Stimulated activated CD4-positive, alpha-beta T cell treated with anti-CD3 and anti-CD28 coated beads, Interleukin-4, amount 100 ng/mL, for 48 hours (primary cell): ENCODE measurements around the gene DENND4B.
A peak's percentile ranks its signal among the peaks of the same experiment; 100 is the strongest.

ENCODE experiments used
- DNase-seq, 2 donors: peaks; one replicate each; pipeline ENCODE4 v3.0.0-alpha.2; 2020; ENCODE audit warnings: low read depth in 2 of 2

DENND4B gene

DNA sequence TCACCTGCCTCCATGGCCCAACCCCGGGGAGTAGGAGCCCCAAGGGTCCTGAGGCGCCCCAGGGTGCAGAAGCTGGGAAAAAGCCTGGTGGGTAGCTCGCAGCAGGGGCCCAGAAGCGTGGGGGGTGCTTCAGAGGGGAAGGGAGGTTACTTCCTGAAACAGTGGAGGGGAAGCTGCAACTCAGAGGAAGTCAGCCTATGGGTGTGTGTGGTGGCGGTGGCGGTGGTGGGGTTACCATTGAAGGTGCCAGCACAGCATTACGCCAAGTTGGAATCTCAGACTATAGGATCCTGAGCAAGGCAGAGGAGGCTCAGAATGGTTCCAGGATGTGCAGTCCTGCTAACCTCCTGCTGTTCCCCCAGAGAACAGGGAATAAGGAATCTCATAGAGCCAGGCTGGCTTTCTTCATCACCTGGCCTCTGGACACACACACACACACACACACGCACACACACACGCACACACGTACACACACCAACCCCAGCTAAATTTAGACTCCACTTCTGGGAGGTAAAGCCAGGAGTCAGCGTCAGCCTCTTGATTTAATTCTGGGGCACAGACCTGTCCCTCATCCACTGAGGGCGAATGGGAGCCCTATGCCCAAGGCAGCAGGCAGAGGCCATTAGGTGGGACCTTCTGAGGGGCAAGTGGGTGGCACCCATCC is 1.3 kb downstream of the DENND4B start:
- DNase-seq = peak; percentile 60 to 62

DNA sequence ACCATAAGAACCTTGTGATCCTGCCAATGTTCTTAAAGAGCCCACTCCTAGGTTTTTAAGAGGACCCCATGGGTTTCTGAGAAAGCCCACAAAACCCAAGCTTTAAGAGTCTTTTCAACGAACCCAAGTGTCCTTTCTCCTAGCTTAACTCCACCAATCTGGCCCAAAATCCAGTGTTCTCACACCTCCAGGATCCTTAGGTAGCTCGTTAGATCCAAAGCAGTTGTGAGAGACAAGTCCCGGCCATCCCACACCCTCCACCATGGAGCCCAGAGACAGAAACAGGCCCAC is 1.7 kb downstream of the DENND4B start:
- DNase-seq = no peak

DNA sequence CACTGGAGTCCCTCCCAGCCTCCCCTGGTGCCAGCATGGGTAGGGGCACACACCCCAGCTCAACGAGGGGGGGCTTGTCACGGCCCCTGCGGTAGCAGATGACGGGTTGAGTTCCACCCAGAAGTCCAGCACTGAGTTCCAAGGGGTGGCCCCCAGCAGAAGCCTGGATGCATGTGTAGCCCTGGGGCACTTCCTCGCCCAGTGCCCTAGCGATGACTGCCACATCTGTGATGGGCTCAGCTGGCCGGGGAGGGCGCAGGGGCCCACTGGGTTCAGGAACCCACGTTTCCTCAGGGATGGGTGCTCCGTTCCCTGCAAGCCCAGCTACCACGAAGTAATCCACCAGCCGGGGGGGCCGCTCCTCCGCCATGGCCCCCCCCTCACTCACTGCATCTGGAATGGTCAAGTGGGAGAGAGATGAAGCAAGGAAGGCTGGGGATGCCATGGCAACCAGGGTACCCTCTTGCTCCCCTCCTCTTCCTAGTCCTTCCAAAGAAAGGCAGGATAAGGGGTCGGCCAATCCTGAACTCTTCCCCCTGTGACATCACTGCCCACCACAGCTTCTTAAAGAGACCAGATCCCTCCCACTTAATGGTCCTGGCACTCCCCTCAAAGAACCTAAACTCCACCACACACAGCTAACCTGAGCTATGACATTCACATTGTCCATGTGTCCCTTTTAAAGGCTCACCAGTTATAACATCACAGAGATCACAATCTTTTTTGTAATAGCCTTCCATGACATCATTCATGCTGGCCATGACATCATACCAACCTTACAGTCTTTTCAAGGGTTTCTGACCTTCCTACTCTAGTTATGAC is 2.3 kb downstream of the DENND4B start:
- no peak for DNase-seq

DNA sequence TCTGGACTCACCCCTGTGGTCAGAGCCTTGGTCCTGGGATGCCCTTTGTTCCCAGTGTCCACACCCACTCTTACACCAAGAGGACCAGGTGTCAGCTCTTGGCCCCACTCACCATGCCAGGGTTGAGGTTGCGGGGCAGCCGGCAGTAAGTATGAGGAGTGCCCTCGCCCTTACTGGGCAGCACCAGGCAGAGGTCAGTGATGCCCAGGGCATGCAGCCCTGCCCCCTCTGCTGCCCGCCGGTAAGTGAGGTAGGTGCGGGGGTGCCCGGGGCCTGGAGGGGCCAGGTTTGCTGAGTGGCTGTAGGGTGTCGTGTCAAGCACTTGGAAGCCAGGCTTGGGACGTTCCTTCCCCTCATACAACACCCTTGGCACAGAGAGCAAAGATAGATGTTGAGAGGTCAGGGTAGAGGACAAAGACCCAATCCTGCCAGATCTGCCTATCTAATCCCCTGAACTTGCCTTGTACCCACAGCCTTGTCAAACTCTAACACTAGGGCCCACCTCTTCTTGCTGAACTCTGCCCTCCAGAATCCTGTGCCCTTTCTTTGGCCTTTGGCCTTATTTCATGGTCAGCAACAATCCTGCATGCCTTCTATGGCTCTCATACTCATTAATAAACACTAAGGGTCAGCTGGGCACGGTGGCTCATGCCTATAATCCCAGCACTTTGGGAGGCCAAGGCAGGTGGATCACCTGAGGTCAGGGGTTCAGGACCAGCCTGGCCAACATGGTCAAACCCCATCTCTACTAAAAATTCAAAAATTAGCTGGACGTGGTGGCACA is 3.6 kb downstream of the DENND4B start:
- DNase-seq = no peak

DNA sequence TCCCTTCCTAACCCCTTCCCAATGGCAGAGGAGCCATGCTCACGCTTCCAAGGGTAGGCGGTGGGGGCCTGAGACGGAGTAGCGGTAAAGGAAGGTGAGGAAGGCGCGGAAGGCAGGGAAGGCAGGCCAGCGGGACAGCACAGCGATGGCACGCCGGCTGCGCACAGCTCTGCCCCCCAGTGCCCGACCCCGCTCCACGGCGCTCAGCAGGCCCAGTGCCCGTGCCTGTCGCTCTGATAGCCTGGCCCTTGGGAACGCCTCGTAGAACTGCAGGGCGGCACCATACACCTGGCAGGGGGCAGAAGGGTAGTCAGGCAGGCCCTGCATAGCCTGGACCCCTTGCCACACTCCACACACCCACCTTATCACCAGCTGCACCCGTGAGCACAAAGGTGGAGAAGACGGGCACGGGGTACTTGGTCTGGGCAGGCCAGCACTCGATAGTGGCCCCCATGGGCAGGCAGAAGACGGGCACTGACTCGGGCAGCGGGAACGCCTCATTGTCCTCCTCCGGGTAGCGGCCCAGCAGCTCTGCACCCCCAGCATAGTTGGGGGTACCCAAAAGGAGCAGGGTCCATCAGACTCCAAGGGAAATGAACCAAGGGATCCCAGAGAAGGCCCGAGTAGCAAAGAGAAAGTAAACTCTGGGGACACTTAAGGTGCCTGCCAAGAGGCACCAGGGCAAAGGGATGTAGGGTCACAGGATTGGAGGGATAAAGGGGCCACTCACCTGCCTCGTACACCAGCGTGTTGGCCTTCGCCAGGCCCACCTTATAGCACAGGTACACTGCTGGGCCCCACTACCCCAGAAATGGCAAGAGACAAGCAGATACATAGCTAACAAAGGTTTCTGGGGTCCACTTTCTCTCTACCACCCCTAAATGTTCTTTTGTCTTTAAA is 4.4 kb downstream of the DENND4B start:
- no peak for DNase-seq

DNA sequence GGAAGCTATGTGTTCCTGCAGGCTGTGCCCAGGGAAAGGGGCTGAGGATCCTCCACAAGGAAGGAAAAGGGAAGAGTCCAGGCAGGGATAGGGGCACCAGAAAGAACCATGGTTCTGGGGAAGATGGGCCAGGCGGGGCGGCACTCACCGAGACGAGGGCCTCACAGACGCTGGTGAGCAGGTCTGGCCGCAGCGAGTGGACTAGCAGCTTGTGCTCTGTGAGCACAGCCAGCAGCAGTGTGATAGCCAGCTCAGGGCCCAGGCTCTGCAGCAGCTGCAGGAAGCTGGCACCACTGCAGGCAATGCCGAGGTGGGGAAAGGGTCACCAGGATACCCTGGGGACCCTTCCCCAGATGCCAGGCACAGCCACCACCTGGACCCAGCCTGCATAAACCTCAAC is 5.8 kb downstream of the DENND4B start:
- no peak for DNase-seq

DNA sequence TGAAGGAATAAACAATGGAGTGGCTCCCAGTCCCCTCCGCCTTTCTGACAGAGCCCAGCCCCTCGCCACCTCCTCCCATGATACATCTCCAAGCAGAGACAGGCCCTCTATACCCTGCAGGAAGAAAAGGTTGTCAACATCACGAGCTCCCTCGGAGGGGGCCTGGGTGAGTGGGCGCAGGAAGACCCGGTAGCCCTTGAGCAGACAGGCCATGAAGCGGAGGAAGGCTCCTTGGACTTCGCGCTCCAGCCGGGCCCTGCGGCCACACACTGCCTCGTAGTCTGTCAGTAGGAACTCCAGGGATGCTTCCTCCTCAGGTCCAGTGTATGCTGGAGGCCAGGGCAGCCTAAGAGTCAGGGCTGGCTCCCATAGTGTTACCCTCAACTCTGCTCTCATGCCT is 7.0 kb downstream of the DENND4B start:
- no peak for DNase-seq

DNA sequence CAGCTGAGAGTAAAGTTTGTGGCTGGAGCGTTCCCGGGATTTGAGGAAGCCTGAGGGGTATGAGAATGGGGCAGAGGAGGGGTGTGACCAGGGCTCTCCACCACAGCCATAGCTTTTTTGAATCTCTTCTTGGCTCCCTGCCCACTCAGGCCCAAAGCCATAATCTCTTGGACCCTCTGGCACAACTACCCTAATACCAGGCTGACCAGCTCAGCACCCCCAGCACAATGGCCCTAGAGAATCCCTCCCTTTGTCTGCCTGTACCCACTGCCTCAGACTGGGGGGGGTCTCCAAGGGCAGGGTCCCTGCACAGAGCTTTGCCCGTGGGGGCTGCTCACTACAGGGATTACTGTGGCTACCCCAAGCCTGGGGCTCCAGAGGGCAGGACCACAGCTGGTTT is 7.5 kb downstream of the DENND4B start:
- DNase-seq = no peak

DNA sequence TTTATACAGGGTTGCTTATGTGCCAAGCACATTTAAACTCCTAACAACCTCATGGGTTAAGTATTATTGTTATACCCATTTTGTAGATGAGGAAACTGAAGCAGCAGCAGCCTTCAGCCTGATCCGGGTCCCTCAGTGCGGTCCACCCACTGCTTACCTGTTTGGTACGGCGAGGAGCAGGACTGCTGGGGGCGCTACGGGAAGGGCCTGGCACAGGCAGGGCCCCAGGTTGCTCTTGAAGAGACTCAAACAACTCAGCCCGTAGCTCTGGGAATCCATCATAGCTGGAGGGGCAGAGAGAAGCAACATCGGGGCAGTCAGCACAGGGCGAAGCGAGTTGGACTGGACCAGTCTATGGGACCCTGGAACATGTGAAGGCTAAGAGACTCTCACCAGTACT is 9.2 kb downstream of the DENND4B start:
- no peak for DNase-seq

DNA sequence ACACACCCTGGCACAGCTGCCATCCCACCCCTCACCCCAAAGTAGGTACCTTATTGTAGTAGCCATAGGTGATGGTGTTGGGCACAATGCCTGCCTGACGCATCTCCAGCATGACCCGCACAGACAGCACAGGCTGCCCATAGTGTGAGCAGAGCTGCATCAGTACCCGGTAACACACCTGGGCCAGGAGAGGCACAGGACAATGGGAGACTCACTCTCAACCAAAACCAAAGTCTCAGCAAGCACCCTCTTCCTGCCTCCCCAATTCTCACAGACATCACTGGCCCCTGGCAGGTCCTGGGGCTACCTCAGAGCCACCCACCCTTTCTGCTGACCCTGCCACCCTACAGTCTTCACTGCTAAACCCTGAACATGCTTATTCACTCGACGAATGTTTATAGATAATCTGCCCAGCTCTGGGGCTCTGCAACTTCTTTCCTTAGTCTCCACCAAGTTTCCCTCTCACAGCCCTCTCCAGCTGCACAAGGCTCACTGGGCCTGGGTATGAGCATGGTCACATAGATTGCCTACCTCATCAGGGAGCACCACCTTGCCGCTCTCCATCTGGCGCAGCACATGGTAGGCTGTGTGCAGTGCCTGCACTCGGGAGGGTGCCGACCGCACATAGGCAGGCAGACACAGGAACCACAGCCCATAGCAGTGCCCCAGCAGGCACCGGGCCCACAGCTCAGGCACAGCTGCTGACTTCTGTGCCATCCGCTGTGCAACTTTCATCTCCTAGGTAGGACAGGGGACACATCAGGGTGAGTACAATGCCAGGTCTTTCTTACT is 10.3 kb downstream of the DENND4B start:
- no peak for DNase-seq

DNA sequence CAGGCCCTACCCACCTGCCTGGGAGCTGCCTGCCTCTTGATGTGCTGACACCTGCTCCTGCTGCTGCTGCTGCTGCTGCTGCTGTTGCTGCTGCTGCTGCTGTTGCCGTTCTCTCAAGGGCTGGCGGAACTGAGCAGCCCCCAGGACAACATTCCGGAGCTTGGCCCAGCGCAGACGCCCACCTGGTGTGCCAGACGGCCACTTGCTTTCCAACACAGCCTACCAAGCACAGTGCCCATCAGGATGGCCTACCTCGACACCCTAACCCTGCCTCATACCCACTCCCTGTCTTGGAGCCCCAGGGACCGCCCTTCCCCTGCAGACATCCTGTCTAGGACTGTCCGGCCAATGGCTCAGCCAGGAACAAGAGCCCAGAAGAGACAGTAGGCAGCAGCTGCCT is 11.8 kb downstream of the DENND4B start:
- no peak for DNase-seq

DNA sequence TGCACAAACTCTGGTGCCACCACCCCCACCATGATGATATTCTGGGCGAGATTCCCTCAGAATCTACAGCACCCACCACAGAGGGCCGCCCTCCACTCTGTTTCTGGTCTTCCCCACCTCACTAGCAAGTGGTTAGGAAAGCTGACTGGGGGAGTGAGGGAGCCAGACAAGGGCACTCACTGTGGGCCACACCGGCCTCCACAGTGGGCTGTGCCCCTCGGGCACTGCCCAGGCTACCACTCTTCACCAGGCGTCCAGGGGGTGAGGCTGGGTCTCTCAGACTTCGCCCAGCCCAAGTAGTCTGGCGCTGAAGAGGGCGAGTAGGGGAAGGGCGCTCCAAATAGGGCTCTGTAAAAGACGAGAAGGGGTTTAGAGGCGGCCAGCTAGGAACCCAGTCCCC is 12.6 kb downstream of the DENND4B start:
- DNase-seq = no peak

DNA sequence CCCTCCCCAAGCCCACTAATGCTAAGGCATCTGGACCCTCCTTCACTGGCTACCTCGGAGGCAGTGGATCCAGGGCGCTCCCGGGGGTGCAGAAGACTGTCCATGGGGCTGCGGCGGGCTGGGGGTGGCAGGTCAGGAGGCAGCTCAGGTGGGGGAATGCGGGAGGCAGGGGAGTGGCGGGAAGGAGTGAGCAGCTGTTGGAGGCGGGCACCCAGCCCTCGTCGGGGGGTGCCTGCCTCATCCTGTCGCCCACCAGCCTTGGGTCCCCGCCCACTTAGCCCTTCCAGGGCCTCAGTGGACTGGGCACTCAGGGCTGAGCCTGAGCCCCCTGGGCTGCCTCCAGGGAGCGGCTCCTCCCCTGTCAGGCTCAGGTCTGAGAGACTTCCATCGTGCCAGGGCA is 13.1 kb downstream of the DENND4B start:
- no peak for DNase-seq

DNA sequence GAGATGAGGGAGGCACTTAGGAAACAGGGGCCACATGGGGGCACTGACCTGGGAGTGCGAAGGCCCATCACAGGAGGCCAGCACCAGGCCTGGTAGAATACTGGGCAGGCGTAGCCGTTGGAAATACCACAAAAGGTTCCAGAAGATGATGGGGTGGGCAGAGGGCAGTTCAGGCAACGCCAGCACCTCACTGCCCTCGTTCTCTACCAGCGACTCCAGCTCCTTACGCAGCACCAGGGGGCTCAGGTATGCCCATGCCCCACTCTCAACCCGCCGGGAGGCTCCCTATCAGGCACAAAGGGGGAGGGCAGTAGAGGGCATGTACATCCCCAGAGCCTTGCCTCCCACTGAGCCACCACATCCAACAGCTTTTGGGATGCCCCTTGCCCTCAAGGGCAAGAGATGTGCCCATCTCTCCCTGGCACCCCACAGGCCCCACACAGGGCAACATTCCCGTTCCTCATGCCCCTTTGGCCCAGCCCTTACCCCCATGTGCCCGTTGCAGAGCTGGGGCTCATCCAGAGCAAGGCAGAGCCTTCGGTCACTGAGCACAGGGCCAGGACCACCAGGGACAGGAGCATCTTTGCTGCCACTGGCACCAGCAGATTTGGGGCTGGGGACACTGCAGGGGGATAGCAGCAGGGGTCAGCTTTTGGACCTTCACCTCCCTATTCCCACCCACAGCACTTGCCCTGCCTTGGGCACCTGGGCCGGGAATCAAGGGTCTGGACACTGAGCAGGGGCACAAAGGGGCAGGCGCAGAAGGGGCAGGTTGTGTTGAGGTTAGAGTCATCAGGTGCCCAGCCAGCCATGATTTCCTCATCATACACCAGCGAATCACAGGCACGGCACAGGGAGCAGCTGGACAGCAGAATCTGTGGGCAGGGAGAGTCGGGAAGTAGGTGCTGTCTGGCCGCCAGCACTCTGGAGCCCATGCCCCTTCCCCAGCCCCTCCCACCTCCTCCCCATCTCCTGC is 14.1 kb downstream of the DENND4B start:
- DNase-seq = no peak

DNA sequence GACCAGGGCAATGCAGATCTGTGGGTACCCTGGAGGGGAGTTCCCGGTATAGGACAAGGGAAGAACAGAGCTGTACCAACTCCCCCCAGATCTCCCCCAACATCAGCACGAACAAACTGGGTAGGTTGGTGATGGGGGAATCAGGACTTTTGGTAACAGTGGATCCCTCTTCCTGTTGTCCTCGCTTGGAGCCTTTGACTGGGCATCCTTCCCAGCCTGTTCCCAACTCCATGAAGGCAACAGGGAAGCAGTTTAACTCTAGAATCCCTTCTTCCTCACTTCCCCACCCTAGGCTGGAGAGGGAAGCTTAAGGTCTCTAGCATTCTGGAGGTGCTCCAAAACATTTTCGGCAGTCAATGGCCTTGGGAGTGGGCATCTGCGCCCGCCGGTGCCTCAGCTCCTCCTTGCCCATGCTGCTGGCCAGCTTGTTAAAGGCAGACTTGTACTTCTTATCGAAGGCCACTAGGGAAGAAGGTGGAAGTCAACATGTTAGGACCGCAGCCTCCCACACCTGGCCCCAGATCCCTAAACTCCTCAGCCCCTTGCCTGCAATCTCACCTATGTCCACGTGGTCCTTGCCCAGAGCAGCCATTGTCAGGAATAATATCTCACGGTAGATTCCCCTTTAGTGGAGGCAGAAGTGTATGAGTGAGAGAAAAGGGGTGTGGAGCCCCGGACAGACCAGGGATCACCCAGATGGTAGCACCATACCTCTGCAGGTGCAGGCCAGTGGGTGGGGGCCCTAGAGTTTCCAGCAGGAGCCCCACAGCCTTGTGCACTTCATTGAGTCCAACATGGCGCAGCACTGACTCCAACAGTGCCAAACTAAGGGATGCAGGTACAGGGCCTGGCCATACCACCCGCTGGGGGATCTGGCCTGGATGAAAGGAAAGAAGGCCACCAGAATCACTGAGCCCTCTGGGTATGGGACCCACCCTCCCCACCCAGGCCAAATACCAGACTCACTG is 16.3 kb downstream of the DENND4B start:
- DNase-seq = no peak

DNA sequence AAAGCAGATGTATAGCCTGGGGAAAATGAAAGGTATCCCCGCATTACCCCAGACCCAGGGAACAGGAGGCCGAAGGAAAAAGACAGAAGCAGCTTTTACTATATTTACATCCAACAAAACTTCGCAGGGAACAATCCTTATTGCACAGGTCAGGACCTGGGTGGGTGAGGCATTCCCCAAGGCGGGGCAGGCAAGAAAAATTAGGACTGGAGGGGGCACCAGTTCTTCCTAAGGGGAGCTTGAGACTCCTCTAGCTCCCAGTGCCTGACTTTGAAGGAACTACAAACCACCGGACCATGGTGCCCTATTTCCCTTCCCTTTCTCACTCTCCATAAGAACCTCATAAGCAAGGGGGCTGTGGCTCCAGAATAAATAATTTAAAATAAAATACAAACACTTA is 17.1 kb downstream of the DENND4B start:
- DNase-seq = no peak

DNA sequence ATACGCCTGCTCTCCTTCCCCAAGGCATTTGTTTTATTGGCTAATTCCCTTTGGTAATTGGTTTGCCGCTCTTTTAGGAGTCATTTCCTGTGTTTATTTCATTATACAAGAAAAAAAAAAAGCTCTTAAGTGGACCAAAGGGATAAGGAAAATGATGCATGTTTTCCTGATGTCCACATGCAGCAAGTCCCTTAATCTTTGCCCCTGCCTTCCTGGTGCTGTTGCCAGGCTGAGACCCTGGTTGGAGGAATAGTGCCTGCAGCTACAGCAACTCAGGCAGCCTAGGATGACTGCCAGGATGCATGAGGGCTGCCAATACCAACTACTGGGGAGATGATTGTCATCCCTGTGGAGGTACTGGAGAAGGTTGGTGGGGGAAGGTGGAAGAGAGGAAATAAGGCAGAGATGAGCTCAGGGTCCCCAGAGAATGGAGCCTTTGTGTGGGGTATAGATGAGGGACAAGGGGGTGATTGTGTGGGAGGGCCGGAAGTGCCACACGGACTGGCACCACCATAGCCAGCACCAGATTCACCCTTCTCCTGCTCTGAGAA is 17.7 kb downstream of the DENND4B start:
- no peak for DNase-seq

DNA sequence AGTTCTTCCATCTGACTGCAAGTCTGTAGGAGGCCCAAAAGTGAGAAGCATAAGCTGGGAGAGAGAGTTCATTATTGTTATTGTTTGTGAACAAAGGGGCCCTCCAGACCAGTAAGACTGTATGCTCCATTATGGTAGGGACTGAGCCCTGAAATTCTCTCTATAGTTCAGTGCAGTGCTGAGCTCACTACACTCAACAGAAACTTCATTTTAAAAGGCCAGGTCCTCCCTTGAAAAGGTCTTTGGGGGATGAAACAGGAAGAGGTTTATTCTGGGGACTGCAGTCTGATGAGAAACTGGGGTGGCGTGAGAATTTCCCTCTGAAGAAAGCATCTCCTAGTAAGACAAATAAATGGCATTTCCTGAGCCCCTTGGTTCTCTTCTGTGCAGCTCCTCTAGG is 18.3 kb downstream of the DENND4B start:
- DNase-seq = no peak
